22Rv1 (cell line): ENCODE data around the gene FABP3.

Source experiments
- ZFX ChIP-seq: fragments of 450-650 bp; IDR thresholded peaks from 2 replicates; pipeline ENCODE4 v1.6.1; 2017; ENCODE audit warnings: antibody characterized with exemption, borderline replicate concordance
- TF ChIP-seq, protein P1 (sequence below): fragments of 450-650 bp; IDR thresholded peaks from 2 replicates; pipeline ENCODE4 v1.5.1; 2017; ENCODE audit warnings: mild to moderate bottlenecking

DNA sequence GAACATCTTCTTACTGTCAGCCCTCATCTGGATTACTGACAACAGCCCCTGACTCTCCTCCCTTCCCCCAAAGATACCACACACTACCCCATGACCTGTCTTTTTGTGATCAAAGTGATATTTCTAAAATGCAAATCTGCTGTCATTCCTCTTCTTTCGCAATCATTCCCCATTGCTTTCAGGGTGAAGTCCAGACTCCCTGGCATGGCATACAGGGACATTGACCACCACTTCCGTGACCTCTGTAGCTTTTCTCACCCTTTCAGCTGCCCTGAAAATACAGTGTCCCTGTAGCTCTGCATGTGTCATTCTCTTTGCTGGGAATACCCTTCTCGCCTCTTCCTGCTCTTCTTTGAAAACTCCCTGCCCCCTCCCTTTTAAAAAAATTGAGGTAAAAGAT, 44.3 kb upstream of the FABP3 start:
- TF ChIP-seq, protein P1, sequence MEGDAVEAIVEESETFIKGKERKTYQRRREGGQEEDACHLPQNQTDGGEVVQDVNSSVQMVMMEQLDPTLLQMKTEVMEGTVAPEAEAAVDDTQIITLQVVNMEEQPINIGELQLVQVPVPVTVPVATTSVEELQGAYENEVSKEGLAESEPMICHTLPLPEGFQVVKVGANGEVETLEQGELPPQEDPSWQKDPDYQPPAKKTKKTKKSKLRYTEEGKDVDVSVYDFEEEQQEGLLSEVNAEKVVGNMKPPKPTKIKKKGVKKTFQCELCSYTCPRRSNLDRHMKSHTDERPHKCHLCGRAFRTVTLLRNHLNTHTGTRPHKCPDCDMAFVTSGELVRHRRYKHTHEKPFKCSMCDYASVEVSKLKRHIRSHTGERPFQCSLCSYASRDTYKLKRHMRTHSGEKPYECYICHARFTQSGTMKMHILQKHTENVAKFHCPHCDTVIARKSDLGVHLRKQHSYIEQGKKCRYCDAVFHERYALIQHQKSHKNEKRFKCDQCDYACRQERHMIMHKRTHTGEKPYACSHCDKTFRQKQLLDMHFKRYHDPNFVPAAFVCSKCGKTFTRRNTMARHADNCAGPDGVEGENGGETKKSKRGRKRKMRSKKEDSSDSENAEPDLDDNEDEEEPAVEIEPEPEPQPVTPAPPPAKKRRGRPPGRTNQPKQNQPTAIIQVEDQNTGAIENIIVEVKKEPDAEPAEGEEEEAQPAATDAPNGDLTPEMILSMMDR = no peak
- TF ChIP-seq ZFX = no peak
